Measurements from ENCODE around the gene PIK3C3. TPM values are rescaled to one million over a fixed set of nuclear protein-coding genes. Genes with fewer than 3 reads are reported as not detected.
A peak's percentile ranks its signal among the peaks of the same experiment; 100 is the strongest.

PIK3C3 gene
- total RNA-seq, 3 donors from 2014 or later, result 46.2 to 57.1 (median 53.4) TPM

GRCh38 chr18:42114310-42114943 lies 159.4 kb downstream of the PIK3C3 start:
- ATAC-seq, result peak; percentile 88
- Histone ChIP-seq H3K4me1 (ENCODE audit: low read depth) (peaks cover 3% of the 10 kb centered on the region), H3K4me3 (no peak overlapping the region), H3K36me3 (ENCODE audit: low read depth) (no peaks in the 10 kb centered on the region), H3K9me3 (no peaks in the 10 kb centered on the region)
- peak; percentile 56 for TF ChIP-seq CTCF (IDR thresholded peaks at IDR 0.05)
- intact Hi-C loops (cut with DNase I, micrococcal nuclease), result no loop called here
- DNase-seq, result peak in 2 of 3 donors; percentile 24 to 85

- Histone ChIP-seq H3K36me3 (ENCODE audit: low read depth) (no peaks in the 10 kb centered on the region), H3K9me3 (no peaks in the 10 kb centered on the region), H3K4me1 (ENCODE audit: low read depth) (no peaks in the 10 kb centered on the region), H3K4me3 (no peak overlapping the region)
- no peak for ATAC-seq
- TF ChIP-seq CTCF (IDR thresholded peaks at IDR 0.05), result no peak
- intact Hi-C loops (cut with DNase I, micrococcal nuclease), result no loop called here
- DNase-seq, result no peak
Measured at GRCh38 chr18:42126586-42126985, 171.6 kb downstream of the PIK3C3 start.

GRCh38 chr18:42131066-42131929 lies 176.3 kb downstream of the PIK3C3 start:
- Histone ChIP-seq H3K4me1 (ENCODE audit: low read depth) (no peaks in the 10 kb centered on the region), H3K9me3 (no peaks in the 10 kb centered on the region), H3K36me3 (ENCODE audit: low read depth) (no peaks in the 10 kb centered on the region), H3K4me3 (no peak overlapping the region)
- ATAC-seq (peak; percentile 62), DNase-seq (peak in 2 of 3 donors; percentile 33 to 51)
- TF ChIP-seq CTCF (IDR thresholded peaks at IDR 0.05), result no peak
- intact Hi-C loops (cut with DNase I, micrococcal nuclease), result no loop called here

DNA sequence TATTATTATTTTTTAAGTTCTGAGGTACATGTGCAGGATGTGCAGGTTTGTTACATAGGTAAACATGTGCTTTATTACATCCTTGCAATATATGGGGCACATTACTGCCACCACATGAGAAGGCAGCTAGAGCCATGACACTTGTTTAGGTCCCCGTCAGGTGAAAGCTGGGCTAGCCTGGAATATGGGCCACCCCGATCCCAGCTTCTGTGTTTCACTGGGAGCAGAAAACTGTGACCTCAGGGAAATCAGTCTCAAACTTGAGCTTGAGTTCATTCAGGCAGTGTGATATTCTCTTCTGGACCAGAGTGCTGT lies 176.9 kb downstream of the PIK3C3 start:
- no peaks in the 10 kb centered on the region for H3K4me1 ChIP-seq (ENCODE audit: low read depth)
- intact Hi-C loops (cut with DNase I, micrococcal nuclease), result no loop called here
- no peak overlapping the region for H3K4me3 ChIP-seq
- DNase-seq (no peak), ATAC-seq (peak; percentile 65)
- TF ChIP-seq CTCF (IDR thresholded peaks at IDR 0.05), result no peak
- no peaks in the 10 kb centered on the region for H3K9me3 ChIP-seq
- no peaks in the 10 kb centered on the region for H3K36me3 ChIP-seq (ENCODE audit: low read depth)

Data from mucosa of descending colon (tissue), 3 donors.